Endothelial cell of umbilical vein (primary cell): ENCODE measurements around the gene LRIG1.

ENCODE experiments used
- CTCF ChIP-seq, 2 donors: IDR thresholded peaks; 1 replicate in 1 of 2; 2 replicates in 1 of 2; pipeline ENCODE4 v1.5.1; 2011; ENCODE audit warnings: low read length in 2 of 2, mild to moderate bottlenecking in 2 of 2, moderate library complexity in 2 of 2, control low read depth in 1 of 2, inconsistent platforms in 1 of 2, low read depth in 1 of 2; ENCODE audit not compliant: insufficient read depth in 1 of 2; ENCODE audit errors: extremely low read depth in 1 of 2
- EZH2 ChIP-seq: IDR thresholded peaks from 2 replicates; pipeline ENCODE4 v1.6.1; 2012; ENCODE audit warnings: borderline replicate concordance, low read depth, mild to moderate bottlenecking, moderate library complexity, low read length, inconsistent platforms; ENCODE audit not compliant: severe bottlenecking
- GATA2 ChIP-seq: IDR thresholded peaks from 2 replicates; pipeline ENCODE4 v1.7.0; 2011; ENCODE audit warnings: low read depth, mild to moderate bottlenecking, moderate library complexity, mixed read lengths, low read length; ENCODE audit not compliant: insufficient read length, insufficient read depth
- MAX ChIP-seq: IDR thresholded peaks from 2 replicates; pipeline ENCODE4 v1.6.1; 2011; ENCODE audit not compliant: insufficient read depth, insufficient read length
- POLR2A ChIP-seq: IDR thresholded peaks from 2 replicates; pipeline ENCODE4 v1.6.1; 2012; ENCODE audit warnings: low read depth, mild to moderate bottlenecking, control low read depth, low read length
- POLR2AphosphoS5 ChIP-seq: IDR thresholded peaks from 2 replicates; pipeline ENCODE4 v1.6.1; 2012; ENCODE audit warnings: low read depth, mild to moderate bottlenecking, control low read depth, low read length, moderate library complexity; ENCODE audit not compliant: insufficient read depth

- TF ChIP-seq POLR2AphosphoS5 (no peak), EZH2 (no peak), MAX (no peak), POLR2A (no peak), GATA2 (no peak), CTCF (IDR thresholded peaks at IDR 0.05; ENCODE audit: extremely low read depth in 1 of 2, insufficient read depth in 1 of 2, low read depth in 1 of 2, low read length in 2 of 2) (no peak)
These were observed 67.9 kb downstream of the LRIG1 start for GRCh38 chr3:66432767-66433521.
